Measurements from ENCODE around the gene ING5.

GRCh38 chr2:241733391-241734207 lies 31.8 kb downstream of the ING5 start:
- no peak for TF ChIP-seq CTCF (IDR thresholded peaks at IDR 0.05)
- TF ChIP-seq POLR2A (IDR thresholded peaks at IDR 0.05): no peak

Measured in uterus (tissue), 2 donors.